Caki2 (cell line): Measurements from ENCODE around the gene GSDMA. TPM values are rescaled to one million over a fixed set of nuclear protein-coding genes. Genes with fewer than 3 reads are reported as not detected.

ENCODE experiments used
- DNase-seq: peaks from one replicate; pipeline ENCODE4 v3.0.0-alpha.2; 2015; ENCODE audit warnings: low read depth
- in situ Hi-C: cut with HindIII; loops from 2 replicates; pipeline ENCODE4 v1.10.0; 2016; ENCODE audit warnings: low sequenced_read_pairs, low pct_unique_long_range_greater_than_20kb, mixed read lengths
- total RNA-seq: library from RNA; depleted of rRNA; stranded (reverse); fragments of >200 nt; shearing (Covaris generic); gene quantifications from 2 replicates; pipeline ENCODE4 v1.2.3, GENCODE V29; 2014; ENCODE audit warnings: low replicate concordance; rRNA removed

Gene GSDMA
- total RNA-seq, 1 experiment from 2014 or later, result not detected

- peak; percentile 53 for DNase-seq
- in situ Hi-C loops, result no loop called here
Measured at GRCh38 chr17:40026816-40027613, 64.2 kb downstream of the GSDMA start.

Other genes starting within 250 kb of the GSDMA start
- 61.8 and 63.2 TPM in 2 replicates for gene MIEN1, start 232.5 kb upstream of the GSDMA start, total RNA-seq
- 28.3 and 29.4 TPM in 2 replicates for gene GRB7, start 225.1 kb upstream of the GSDMA start, total RNA-seq
- not detected in 2 replicates for gene IKZF3, start 98.7 kb upstream of the GSDMA start, total RNA-seq
- gene ZPBP2, start 94.8 kb upstream of the GSDMA start, total RNA-seq, result not detected in 2 replicates
- gene GSDMB, start 44.4 kb upstream of the GSDMA start, total RNA-seq, result 0.06 and 0.41 TPM in 2 replicates
- gene ORMDL3, start 35.4 kb upstream of the GSDMA start, total RNA-seq, result 41.3 and 70.3 TPM in 2 replicates
- gene LRRC3C, start 35.3 kb upstream of the GSDMA start, total RNA-seq, result not detected in 2 replicates
- gene PSMD3, start 17.8 kb downstream of the GSDMA start, total RNA-seq, result 170 and 200 TPM in 2 replicates
- not detected in 2 replicates for gene CSF3, start 52.4 kb downstream of the GSDMA start, total RNA-seq
- gene MED24, start 91.4 kb downstream of the GSDMA start, total RNA-seq, result 36.7 and 97.2 TPM in 2 replicates
- 9.1 and 16.4 TPM in 2 replicates for gene THRA, start 100.0 kb downstream of the GSDMA start, total RNA-seq
- 1.1 and 1.6 TPM in 2 replicates for gene NR1D1, start 137.6 kb downstream of the GSDMA start, total RNA-seq
- 32.3 and 42.7 TPM in 2 replicates for gene MSL1, start 159.0 kb downstream of the GSDMA start, total RNA-seq
- 27.5 and 37.9 TPM in 2 replicates for gene CASC3, start 177.5 kb downstream of the GSDMA start, total RNA-seq
- gene RAPGEFL1, start 214.5 kb downstream of the GSDMA start, total RNA-seq, result 1.7 and 5.9 TPM in 2 replicates